SK-N-SH (cell line): Measurements from ENCODE around the gene BANF1. TPM values are rescaled to one million over a fixed set of nuclear protein-coding genes. Genes with fewer than 3 reads are reported as not detected.

Source experiments
- CTCF ChIA-PET: fragments of 300-600, 350-600 bp; formaldehyde crosslinking; extraction: SDS; loops from one replicate; lab custom pipeline; 2021; lab: Yijun Ruan, JAX
- POLR2A ChIA-PET: fragments of 350-600 bp; sonication (Branson Sonifier 250); formaldehyde crosslinking; extraction: SDS; loops from one replicate; lab custom pipeline; 2020; ENCODE audit warnings: antibody characterized with exemption, inconsistent platforms; lab: Yijun Ruan, JAX
- DNase-seq: peaks from one replicate; pipeline ENCODE4 v3.0.0; 2012
- H2AFZ ChIP-seq: fragments of 200-600 bp; sonication (generic); 2 replicates; pipeline ENCODE4 v1.8.1; 2016; ENCODE audit warnings: antibody characterized with exemption, mild to moderate bottlenecking, low read depth
- H3F3A ChIP-seq: fragments of 200-600 bp; sonication (generic); replicated peaks from 2 replicates; pipeline ENCODE3; 2016; ENCODE audit warnings: antibody characterized with exemption, mild to moderate bottlenecking; ENCODE audit not compliant: insufficient read depth
- H3K27ac ChIP-seq, 2 experiments: fragments of 200-500 bp in 1 of 2; fragments of 200-600 bp in 1 of 2; sonication (Bioruptor generic) in 1 of 2; sonication (generic), shearing (Covaris generic) in 1 of 2; 2 replicates each; pipeline versions ENCODE4 v1.5.1 to v1.6.1; 2014 to 2016; ENCODE audit warnings: low read depth in 2 of 2, inconsistent platforms in 1 of 2, low read length in 1 of 2, mild to moderate bottlenecking in 1 of 2, mixed read lengths in 1 of 2
- H3K27me3 ChIP-seq: fragments of 200-600 bp; sonication (generic), shearing (Covaris generic); 2 replicates; pipeline ENCODE4 v1.6.1; 2016; ENCODE audit warnings: mixed run types; ENCODE audit not compliant: insufficient read depth
- H3K36me3 ChIP-seq, 2 experiments: fragments of 200-500 bp in 1 of 2; fragments of 200-600 bp in 1 of 2; sonication (Bioruptor generic) in 1 of 2; sonication (generic) in 1 of 2; replicated peaks in 1 of 2; 2 replicates each; pipeline versions ENCODE3 to v1.5.1; 2014 to 2016; ENCODE audit warnings: low read length in 1 of 2, mild to moderate bottlenecking in 1 of 2; ENCODE audit not compliant: insufficient read depth in 2 of 2, control insufficient read depth in 1 of 2
- H3K4me1 ChIP-seq, 2 experiments: fragments of 200-500 bp in 1 of 2; fragments of 200-600 bp in 1 of 2; sonication (Bioruptor generic) in 1 of 2; sonication (generic), shearing (Covaris generic) in 1 of 2; 2 replicates each; pipeline versions ENCODE4 v1.5.1 to v1.6.1; 2014 to 2016; ENCODE audit warnings: low read depth in 1 of 2, low read length in 1 of 2, mixed run types in 1 of 2; ENCODE audit not compliant: insufficient read depth in 2 of 2, control insufficient read depth in 1 of 2
- H3K4me2 ChIP-seq: fragments of 200-600 bp; sonication (generic), shearing (Covaris generic); 2 replicates; pipeline ENCODE4 v1.6.1; 2017; ENCODE audit warnings: mixed run types
- H3K4me3 ChIP-seq, 2 experiments: fragments of 200-500 bp in 1 of 2; fragments of 200-600 bp in 1 of 2; sonication (Bioruptor generic) in 1 of 2; sonication (generic), shearing (Covaris generic) in 1 of 2; 2 replicates each; pipeline versions ENCODE4 v1.5.1 to v1.8.1; 2014 to 2016; ENCODE audit warnings: low read depth in 2 of 2, inconsistent platforms in 1 of 2, low read length in 1 of 2, mild to moderate bottlenecking in 1 of 2, mixed read lengths in 1 of 2, moderate library complexity in 1 of 2
- H3K79me2 ChIP-seq: fragments of 200-600 bp; sonication (generic); 2 replicates; pipeline ENCODE4 v1.8.1; 2017; ENCODE audit warnings: mild to moderate bottlenecking; ENCODE audit not compliant: insufficient read depth
- H3K9ac ChIP-seq: fragments of 200-600 bp; sonication (generic); 2 replicates; pipeline ENCODE4 v1.6.1; 2017; ENCODE audit warnings: mixed run types
- H3K9me2 ChIP-seq: fragments of 200-600 bp; sonication (generic); 2 replicates; pipeline ENCODE4 v1.6.1; 2017; ENCODE audit warnings: mixed run types
- H3K9me3 ChIP-seq: fragments of 200-600 bp; sonication (generic); 2 replicates; pipeline ENCODE4 v1.6.1; 2017; ENCODE audit warnings: mixed run types, mild to moderate bottlenecking, moderate library complexity
- H4K20me1 ChIP-seq: fragments of 200-600 bp; sonication (generic); 2 replicates; pipeline ENCODE4 v1.6.1; 2017; ENCODE audit warnings: mild to moderate bottlenecking, mixed run types; ENCODE audit not compliant: insufficient read depth
- CHD2 ChIP-seq: fragments of 150-350 bp; IDR thresholded peaks from 2 replicates; pipeline ENCODE4 v1.6.1; 2018; ENCODE audit warnings: low read length; ENCODE audit not compliant: partially characterized antibody
- EP300 ChIP-seq, 2 experiments: IDR thresholded peaks; 2 replicates each; pipeline versions ENCODE4 v1.4.0 to v1.6.1; 2012; ENCODE audit warnings: borderline replicate concordance in 1 of 2, low read depth in 1 of 2, low read length in 1 of 2
- EZH2phosphoT487 ChIP-seq: fragments of 200-600 bp; sonication (generic); IDR thresholded peaks from 2 replicates; pipeline ENCODE4 v1.6.1; 2017; ENCODE audit warnings: low read depth, mixed run types, mild to moderate bottlenecking, antibody characterized with exemption, moderate library complexity, borderline replicate concordance
- FOSL2 ChIP-seq: IDR thresholded peaks from 2 replicates; pipeline ENCODE4 v1.4.0; 2012; ENCODE audit warnings: low read depth, mild to moderate bottlenecking, moderate library complexity, borderline replicate concordance
- FOXJ3 ChIP-seq: sonication (generic); formaldehyde crosslinking; IDR thresholded peaks from 2 replicates; pipeline ENCODE4 v1.5.1; 2020; ENCODE audit warnings: mild to moderate bottlenecking, missing genetic modification reagents
- GABPA ChIP-seq: IDR thresholded peaks from 2 replicates; pipeline ENCODE4 v1.4.0; 2012; ENCODE audit warnings: low read depth, mild to moderate bottlenecking
- GATA2 ChIP-seq: sonication (generic); formaldehyde crosslinking; IDR thresholded peaks from 2 replicates; pipeline ENCODE4 v1.5.0; 2020; ENCODE audit warnings: mild to moderate bottlenecking, missing genetic modification reagents
- JUND ChIP-seq: IDR thresholded peaks from 2 replicates; pipeline ENCODE4 v1.4.0; 2012
- NFIC ChIP-seq: IDR thresholded peaks from 2 replicates; pipeline ENCODE4 v1.4.0; 2012; ENCODE audit warnings: borderline replicate concordance
- RAD21 ChIP-seq: IDR thresholded peaks from 2 replicates; pipeline ENCODE4 v1.6.1; 2012; ENCODE audit warnings: mild to moderate bottlenecking, low read length
- RCOR1 ChIP-seq: fragments of 150-350 bp; IDR thresholded peaks from 2 replicates; pipeline ENCODE4 v1.6.1; 2017; ENCODE audit warnings: antibody characterized with exemption, low read length
- RFX5 ChIP-seq: IDR thresholded peaks from 2 replicates; pipeline ENCODE4 v1.6.1; 2012; ENCODE audit warnings: mild to moderate bottlenecking, improper control_type of control experiment, low read length
- RXRA ChIP-seq: IDR thresholded peaks from 2 replicates; pipeline ENCODE4 v1.4.0; 2012; ENCODE audit warnings: low read depth, mild to moderate bottlenecking, borderline replicate concordance
- SIN3A ChIP-seq: IDR thresholded peaks from 2 replicates; pipeline ENCODE4 v1.6.1; 2012; ENCODE audit warnings: low read depth, mild to moderate bottlenecking, low read length, moderate library complexity, borderline replicate concordance
- SMC3 ChIP-seq: IDR thresholded peaks from 2 replicates; pipeline ENCODE4 v1.6.1; 2012; ENCODE audit warnings: low read depth, low read length, improper control_type of control experiment
- TCF12 ChIP-seq: IDR thresholded peaks from 2 replicates; pipeline ENCODE4 v1.4.0; 2012
- TEAD4 ChIP-seq: IDR thresholded peaks from 2 replicates; pipeline ENCODE4 v1.4.0; 2012; ENCODE audit warnings: mild to moderate bottlenecking, borderline replicate concordance; ENCODE audit not compliant: insufficient read depth
- USF2 ChIP-seq: fragments of 150-350 bp; IDR thresholded peaks from 2 replicates; pipeline ENCODE4 v1.6.1; 2017; ENCODE audit warnings: antibody characterized with exemption, low read length, low read depth, borderline replicate concordance
- YY1 ChIP-seq: IDR thresholded peaks from 2 replicates; pipeline ENCODE4 v1.4.0; 2012; ENCODE audit warnings: low read depth, mild to moderate bottlenecking
- WGBS: methylation state at CpG from one replicate; pipeline ENCODE4 v1.1.6; 2017; ENCODE audit warnings: low lambda C conversion rate; 5-methylcytosine and 5-hydroxymethylcytosine counted together
- polyA plus RNA-seq, 3 experiments: library from polyadenylated mRNA; depleted of rRNA; stranded (reverse); fragments of >200 nt; gene quantifications; 2 replicates each; pipeline ENCODE4 v1.2.3, GENCODE V29; 2012
- TF ChIP-seq, protein P1 (sequence below): IDR thresholded peaks from 2 replicates; pipeline ENCODE4 v1.4.0; 2012; ENCODE audit warnings: low read depth, borderline replicate concordance
- TF ChIP-seq, protein P2 (sequence below): fragments of 200-600 bp; sonication (generic); IDR thresholded peaks from 2 replicates; pipeline ENCODE4 v1.6.1; 2017; ENCODE audit warnings: antibody characterized with exemption, mild to moderate bottlenecking, moderate library complexity
- TF ChIP-seq, protein P3 (sequence below): IDR thresholded peaks from 2 replicates; pipeline ENCODE4; 2012

BANF1 gene
- polyA plus RNA-seq, 1 of the 3 experiments (the other 2 are of a cell fraction) = 382 TPM

- ChIA-PET POLR2A (interaction anchor here (0.7 kb wide), 1 partner anchor 295 kb away, joined by 3 read pairs; no protein-coding TSS in a partner anchor), CTCF (interaction anchor here (1.4 to 2.1 kb wide), 2 partner anchors 70 to 210 kb away, joined by 4 to 5 read pairs; no protein-coding TSS in a partner anchor)
- Histone ChIP-seq H3F3A (peaks cover 3% of the 10 kb centered on the region), H3K4me1 (no peaks in the 10 kb centered on the region; a peak in 1 of 4 replicates), H3K9me2 (no peaks in the 10 kb centered on the region), H4K20me1 (no peaks in the 10 kb centered on the region), H3K9ac (no peak overlapping the region), H3K79me2 (no peaks in the 10 kb centered on the region), H3K4me2 (no peak overlapping the region), H3K9me3 (no peaks in the 10 kb centered on the region), H3K36me3 (no peaks in the 10 kb centered on the region), H3K27ac (no peak overlapping the region), H2AFZ (no peak overlapping the region), H3K27me3 (no peaks in the 10 kb centered on the region), H3K4me3 (no peak overlapping the region)
- TF ChIP-seq RFX5 = no peak
- TF ChIP-seq RCOR1 = no peak
- TF ChIP-seq RXRA = no peak
- TF ChIP-seq USF2 = no peak
- TF ChIP-seq FOXJ3 (CRISPR knock-in tag) = no peak
- no peak for TF ChIP-seq SIN3A
- no peak for TF ChIP-seq YY1
- TF ChIP-seq NFIC = no peak
- no peak for DNase-seq
- 75% methylated on average over 8 of the region's 8 CpGs for WGBS
These were observed 47.5 kb upstream of the BANF1 start for GRCh38 chr11:65954771-65955170.

- Histone ChIP-seq H3K4me1 (peaks cover 8 to 12% of the 10 kb centered on the region in 2 experiments; a peak in 3 of 4 replicates), H3K4me2 (no peak overlapping the region), H3K4me3 (no peak overlapping the region), H4K20me1 (no peaks in the 10 kb centered on the region; the same call in 1 of the 2 replicates), H3K9ac (no peak overlapping the region), H2AFZ (no peak overlapping the region), H3K36me3 (no peaks in the 10 kb centered on the region), H3K27me3 (no peaks in the 10 kb centered on the region), H3F3A (peaks cover 4% of the 10 kb centered on the region), H3K9me2 (no peaks in the 10 kb centered on the region), H3K9me3 (no peaks in the 10 kb centered on the region), H3K27ac (no peak overlapping the region), H3K79me2 (peaks cover 24% of the 10 kb centered on the region)
- CTCF ChIA-PET = interaction anchor here (0.8 to 1.8 kb wide), 3 partner anchors 74 to 177 kb away, joined by 3 to 9 read pairs (median 3); partner anchors contain the start of gene MUS81
- TF ChIP-seq, protein P1, sequence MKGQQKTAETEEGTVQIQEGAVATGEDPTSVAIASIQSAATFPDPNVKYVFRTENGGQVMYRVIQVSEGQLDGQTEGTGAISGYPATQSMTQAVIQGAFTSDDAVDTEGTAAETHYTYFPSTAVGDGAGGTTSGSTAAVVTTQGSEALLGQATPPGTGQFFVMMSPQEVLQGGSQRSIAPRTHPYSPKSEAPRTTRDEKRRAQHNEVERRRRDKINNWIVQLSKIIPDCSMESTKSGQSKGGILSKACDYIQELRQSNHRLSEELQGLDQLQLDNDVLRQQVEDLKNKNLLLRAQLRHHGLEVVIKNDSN = no peak
- no peak for TF ChIP-seq NFIC
- TF ChIP-seq YY1 = no peak
- no peak for TF ChIP-seq RFX5
- no peak for TF ChIP-seq TCF12
- no peak for TF ChIP-seq TEAD4
- TF ChIP-seq EP300 (IDR thresholded peaks at IDR 0.05; ENCODE audit: borderline replicate concordance in 1 of 2, low read depth in 1 of 2, low read length in 1 of 2) = no peak
- TF ChIP-seq FOSL2 = no peak
- TF ChIP-seq, protein P2, sequence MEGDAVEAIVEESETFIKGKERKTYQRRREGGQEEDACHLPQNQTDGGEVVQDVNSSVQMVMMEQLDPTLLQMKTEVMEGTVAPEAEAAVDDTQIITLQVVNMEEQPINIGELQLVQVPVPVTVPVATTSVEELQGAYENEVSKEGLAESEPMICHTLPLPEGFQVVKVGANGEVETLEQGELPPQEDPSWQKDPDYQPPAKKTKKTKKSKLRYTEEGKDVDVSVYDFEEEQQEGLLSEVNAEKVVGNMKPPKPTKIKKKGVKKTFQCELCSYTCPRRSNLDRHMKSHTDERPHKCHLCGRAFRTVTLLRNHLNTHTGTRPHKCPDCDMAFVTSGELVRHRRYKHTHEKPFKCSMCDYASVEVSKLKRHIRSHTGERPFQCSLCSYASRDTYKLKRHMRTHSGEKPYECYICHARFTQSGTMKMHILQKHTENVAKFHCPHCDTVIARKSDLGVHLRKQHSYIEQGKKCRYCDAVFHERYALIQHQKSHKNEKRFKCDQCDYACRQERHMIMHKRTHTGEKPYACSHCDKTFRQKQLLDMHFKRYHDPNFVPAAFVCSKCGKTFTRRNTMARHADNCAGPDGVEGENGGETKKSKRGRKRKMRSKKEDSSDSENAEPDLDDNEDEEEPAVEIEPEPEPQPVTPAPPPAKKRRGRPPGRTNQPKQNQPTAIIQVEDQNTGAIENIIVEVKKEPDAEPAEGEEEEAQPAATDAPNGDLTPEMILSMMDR = no peak
- TF ChIP-seq USF2 = no peak
- TF ChIP-seq SMC3 = no peak
- no peak for TF ChIP-seq CHD2
- TF ChIP-seq GATA2 (CRISPR knock-in tag) = no peak
- no peak for TF ChIP-seq JUND
- no peak for TF ChIP-seq EZH2phosphoT487
- TF ChIP-seq RAD21 = no peak
- TF ChIP-seq GABPA = no peak
- TF ChIP-seq, protein P3, sequence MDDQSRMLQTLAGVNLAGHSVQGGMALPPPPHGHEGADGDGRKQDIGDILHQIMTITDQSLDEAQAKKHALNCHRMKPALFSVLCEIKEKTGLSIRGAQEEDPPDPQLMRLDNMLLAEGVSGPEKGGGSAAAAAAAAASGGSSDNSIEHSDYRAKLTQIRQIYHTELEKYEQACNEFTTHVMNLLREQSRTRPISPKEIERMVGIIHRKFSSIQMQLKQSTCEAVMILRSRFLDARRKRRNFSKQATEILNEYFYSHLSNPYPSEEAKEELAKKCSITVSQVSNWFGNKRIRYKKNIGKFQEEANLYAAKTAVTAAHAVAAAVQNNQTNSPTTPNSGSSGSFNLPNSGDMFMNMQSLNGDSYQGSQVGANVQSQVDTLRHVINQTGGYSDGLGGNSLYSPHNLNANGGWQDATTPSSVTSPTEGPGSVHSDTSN = no peak
- WGBS = 97% methylated on average over 3 of the region's 4 CpGs
- no peak for DNase-seq
- POLR2A ChIA-PET = no interaction called here
These were observed 44.0 kb upstream of the BANF1 start for GRCh38 chr11:65958291-65958690.
